Measurements from ENCODE around the gene ZNF692.
"Not testable (repeated sequence)": the region's sequence is repeated elsewhere in the genome, so short reads cannot be mapped to it uniquely, and the experiment has no call there.

Gene ZNF692

DNA sequence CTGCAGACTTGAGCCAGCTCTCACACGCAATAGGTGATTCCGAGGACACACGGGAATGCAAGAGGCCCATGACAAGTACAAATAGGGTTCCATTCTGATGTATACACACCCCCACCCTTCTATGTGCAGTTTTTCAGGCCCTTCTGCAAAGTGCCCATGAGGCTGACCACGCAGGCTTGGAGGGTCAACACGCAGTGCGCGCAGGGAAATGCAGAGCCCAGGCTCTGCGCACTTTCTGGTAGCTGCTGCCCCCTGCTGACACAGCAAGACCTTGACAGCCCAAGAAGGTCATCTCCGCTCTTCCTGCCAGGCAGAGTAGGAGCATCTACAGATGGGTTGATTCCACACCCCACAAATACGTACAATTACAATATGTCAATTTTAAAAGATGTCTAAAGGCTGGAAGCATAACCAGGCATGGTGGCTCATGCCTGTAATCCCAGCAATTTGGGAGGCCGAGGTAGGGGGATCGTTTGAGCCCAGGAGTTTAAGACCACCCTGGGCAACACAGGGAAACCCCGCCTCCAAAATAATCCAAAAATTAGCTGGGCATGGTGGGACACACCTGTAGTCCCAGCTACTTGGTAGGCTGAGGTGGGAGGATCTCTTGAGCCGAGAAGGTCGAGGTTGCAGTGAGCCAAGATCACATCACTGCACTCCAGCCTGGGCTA is 51.7 kb downstream of the ZNF692 start:
- DNase-seq (ENCODE audit: low read depth), result peak; percentile 26

DNA sequence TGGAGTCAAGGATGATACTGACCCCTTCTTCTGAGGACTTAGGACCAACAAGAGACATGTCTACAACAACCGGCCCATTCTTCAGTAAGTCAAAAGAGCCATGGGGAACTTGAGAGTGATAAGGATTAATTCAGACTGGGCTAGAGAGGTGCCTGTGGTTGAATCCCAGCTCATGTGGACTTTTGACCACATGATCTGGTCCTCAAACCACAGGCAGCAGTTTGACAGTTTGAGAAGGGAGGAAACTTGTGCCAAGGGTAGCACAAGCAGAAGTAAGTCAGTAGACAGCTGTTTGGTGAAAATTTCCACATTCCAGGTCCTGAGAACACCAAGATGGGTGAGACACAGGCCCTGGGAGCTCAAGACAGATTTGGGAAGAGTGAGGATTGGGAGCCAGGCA is 53.0 kb downstream of the ZNF692 start:
- DNase-seq (ENCODE audit: low read depth), result no peak

DNA sequence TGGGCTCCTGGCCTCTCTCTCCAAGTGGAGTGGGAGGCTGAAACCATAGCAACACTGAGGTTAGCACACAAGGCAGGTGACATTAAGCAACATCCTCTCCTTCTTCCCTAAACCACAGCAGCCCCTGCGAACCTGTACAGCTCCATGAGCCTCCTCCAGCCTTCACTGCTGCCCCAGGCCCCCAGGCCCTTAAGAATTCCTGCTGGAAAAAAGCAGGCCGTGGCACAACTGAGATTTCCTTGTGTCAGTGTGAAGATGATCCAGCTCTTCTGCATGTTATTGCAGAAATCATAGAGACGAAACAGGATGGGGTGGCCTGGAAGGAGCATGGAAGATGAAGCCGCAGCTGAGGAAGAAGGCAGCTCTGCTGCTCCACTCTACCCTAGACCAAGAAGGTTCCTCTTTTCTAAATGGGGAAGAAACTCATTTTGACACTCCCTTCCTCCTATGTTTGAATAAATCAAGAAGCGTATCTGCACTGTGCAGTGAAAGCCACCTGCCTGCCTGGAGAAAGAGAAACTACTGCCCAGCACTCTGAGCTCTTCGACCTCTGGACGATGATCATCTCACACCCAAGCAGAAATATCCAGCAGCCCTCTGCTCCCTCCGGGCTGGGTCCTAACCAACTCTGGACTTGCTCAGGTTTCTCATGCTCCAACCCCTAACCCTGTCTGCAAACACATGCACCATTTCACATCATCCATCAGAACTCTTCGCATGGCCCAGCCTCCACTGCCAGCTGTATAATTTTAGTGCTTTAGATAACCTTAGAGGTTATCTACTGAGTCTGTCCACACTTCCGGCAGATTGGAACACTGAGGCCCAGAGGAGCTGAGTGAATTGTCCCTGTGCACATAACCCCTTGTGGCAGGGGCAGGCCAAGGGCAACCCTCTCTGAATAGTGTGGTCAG is 53.9 kb downstream of the ZNF692 start:
- no peak for DNase-seq (ENCODE audit: low read depth)

DNA sequence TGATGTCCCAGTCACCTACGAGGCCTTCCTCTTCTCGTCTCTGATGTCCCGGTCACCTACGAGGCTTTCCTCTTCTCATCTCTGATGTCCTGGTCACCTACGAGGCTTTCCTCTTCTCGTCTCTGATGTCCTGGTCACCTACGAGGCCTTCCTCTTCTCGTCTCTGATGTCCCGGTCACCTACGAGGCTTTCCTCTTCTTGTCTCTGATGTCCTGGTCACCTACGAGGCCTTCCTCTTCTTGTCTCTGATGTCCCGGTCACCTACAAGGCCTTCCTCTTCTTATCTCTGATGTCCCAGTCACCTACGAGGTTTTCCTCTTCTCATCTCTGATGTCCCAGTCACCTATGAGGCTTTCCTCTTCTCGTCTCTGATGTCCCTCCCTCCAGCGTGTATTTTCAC is 55.4 kb downstream of the ZNF692 start:
- not testable (repeated sequence) for DNase-seq (ENCODE audit: low read depth)

DNA sequence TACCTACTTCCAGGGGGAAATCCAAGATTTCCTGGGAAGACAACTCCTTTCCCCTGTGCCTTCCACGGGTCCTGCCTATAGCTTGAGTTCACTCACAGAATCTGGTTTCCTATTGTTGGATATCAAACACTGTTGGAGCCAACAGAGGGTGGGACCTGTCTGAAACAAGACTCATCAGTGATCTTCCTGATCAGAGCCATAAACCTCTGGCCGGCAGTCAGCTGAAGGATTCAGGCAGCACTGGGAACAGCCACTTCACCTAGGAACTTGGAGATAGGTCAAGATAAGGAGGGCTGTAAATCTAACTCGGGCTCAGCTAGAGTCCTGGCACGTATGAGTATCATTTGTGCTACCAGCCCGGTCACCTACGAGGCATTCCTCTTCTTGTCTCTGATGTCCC is 56.4 kb downstream of the ZNF692 start:
- DNase-seq (ENCODE audit: low read depth), result no peak

DNA sequence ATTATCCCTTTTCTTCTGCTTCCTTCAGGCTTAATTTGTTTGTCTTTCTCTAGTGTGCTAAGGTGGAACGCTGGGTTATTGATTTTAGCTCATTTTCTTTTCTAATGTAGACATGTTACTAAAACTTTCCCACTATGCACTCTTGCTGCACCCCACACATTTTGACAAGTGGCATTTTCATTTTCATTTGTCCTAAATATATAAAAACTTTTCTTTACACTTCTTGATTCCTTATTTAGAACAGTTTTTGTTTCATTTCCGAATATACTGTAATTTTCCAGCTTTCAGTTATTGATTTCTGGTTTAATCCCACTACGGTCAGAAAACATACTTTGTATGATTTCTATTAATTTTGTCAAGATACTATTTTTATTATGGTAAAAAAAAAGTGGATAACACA is 58.4 kb downstream of the ZNF692 start:
- DNase-seq (ENCODE audit: low read depth), result no peak
